H9 (cell line): ENCODE measurements around the gene RBBP4. TPM values are rescaled to one million over a fixed set of nuclear protein-coding genes. Genes with fewer than 3 reads are reported as not detected.

ENCODE experiments used
- DNase-seq: peaks from one replicate; pipeline ENCODE4 v3.0.0-alpha.2; 2017
- H2AFZ ChIP-seq: one replicate; pipeline ENCODE4 v1.6.1; 2013; ENCODE audit warnings: mild to moderate bottlenecking, low read length, control low read depth, moderate library complexity
- H2AK5ac ChIP-seq: 2 replicates; pipeline ENCODE4 v1.6.1; 2013; ENCODE audit warnings: low read length, control low read depth, mixed read lengths; ENCODE audit not compliant: insufficient read length
- H2BK120ac ChIP-seq: one replicate; pipeline ENCODE4 v1.6.1; 2013; ENCODE audit warnings: low read depth, mild to moderate bottlenecking, low read length, control low read depth, inconsistent platforms; ENCODE audit not compliant: poor library complexity, severe bottlenecking
- H2BK12ac ChIP-seq: 2 replicates; pipeline ENCODE4 v1.6.1; 2013; ENCODE audit warnings: low read length, control low read depth, mixed read lengths, low read depth; ENCODE audit not compliant: insufficient read length
- H2BK15ac ChIP-seq: 2 replicates; pipeline ENCODE4 v1.6.1; 2013; ENCODE audit warnings: low read depth, low read length, control low read depth
- H2BK20ac ChIP-seq: one replicate; pipeline ENCODE4 v1.6.1; 2013; ENCODE audit warnings: low read depth, mild to moderate bottlenecking, low read length, control low read depth, inconsistent platforms; ENCODE audit not compliant: poor library complexity, severe bottlenecking
- H2BK5ac ChIP-seq: 2 replicates; pipeline ENCODE4 v1.6.1; 2013; ENCODE audit warnings: low read length, control low read depth, mixed read lengths; ENCODE audit not compliant: insufficient read length
- H3K14ac ChIP-seq: 2 replicates; pipeline ENCODE4 v1.6.1; 2013; ENCODE audit warnings: low read length, control low read depth; ENCODE audit not compliant: insufficient read depth
- H3K18ac ChIP-seq: 2 replicates; pipeline ENCODE4 v1.6.1; 2013; ENCODE audit warnings: low read depth, mild to moderate bottlenecking, mixed read lengths, low read length, control low read depth; ENCODE audit not compliant: insufficient read length
- H3K23ac ChIP-seq: 2 replicates; pipeline ENCODE4 v1.6.1; 2013; ENCODE audit warnings: low read length, control low read depth, mixed read lengths, low read depth; ENCODE audit not compliant: insufficient read length
- H3K23me2 ChIP-seq: 2 replicates; pipeline ENCODE4 v1.6.1; 2013; ENCODE audit warnings: low read depth, mild to moderate bottlenecking, mixed read lengths, low read length, control low read depth; ENCODE audit not compliant: insufficient read length, poor library complexity, severe bottlenecking
- H3K27ac ChIP-seq: 2 replicates; pipeline ENCODE4 v1.5.1; 2013; ENCODE audit warnings: low read length, control low read depth, mixed read lengths, low read depth; ENCODE audit not compliant: insufficient read length
- H3K27me3 ChIP-seq: 2 replicates; pipeline ENCODE4 v1.6.1; 2013; ENCODE audit warnings: low read length, control low read depth, inconsistent platforms; ENCODE audit not compliant: insufficient read depth
- H3K4ac ChIP-seq: 2 replicates; pipeline ENCODE4 v1.6.1; 2013; ENCODE audit warnings: low read depth, mild to moderate bottlenecking, control low read depth, inconsistent platforms, low read length, moderate library complexity
- H3K4me1 ChIP-seq: 2 replicates; pipeline ENCODE4 v1.6.1; 2013; ENCODE audit warnings: low read length, control low read depth, inconsistent platforms; ENCODE audit not compliant: insufficient read depth
- H3K4me2 ChIP-seq: 2 replicates; pipeline ENCODE4 v1.6.1; 2013; ENCODE audit warnings: low read length, control low read depth, mixed read lengths; ENCODE audit not compliant: insufficient read length, insufficient read depth
- H3K56ac ChIP-seq: 2 replicates; pipeline ENCODE4 v1.6.1; 2013; ENCODE audit warnings: low read depth, mild to moderate bottlenecking, mixed read lengths, low read length, control low read depth; ENCODE audit not compliant: insufficient read length
- H3K79me1 ChIP-seq: 2 replicates; pipeline ENCODE4 v1.6.1; 2013; ENCODE audit warnings: low read depth, mild to moderate bottlenecking, moderate library complexity, low read length, control low read depth, inconsistent platforms; ENCODE audit not compliant: insufficient read depth, poor library complexity, severe bottlenecking
- H3K79me2 ChIP-seq: 2 replicates; pipeline ENCODE4 v1.6.1; 2013; ENCODE audit warnings: low read length, control low read depth, inconsistent platforms; ENCODE audit not compliant: insufficient read depth
- H3K9ac ChIP-seq: 2 replicates; pipeline ENCODE4 v1.6.1; 2013; ENCODE audit warnings: low read length, control low read depth, mixed read lengths; ENCODE audit not compliant: insufficient read length; ENCODE audit errors: extremely low read depth
- H3K9me3 ChIP-seq: one replicate; pipeline ENCODE4 v1.6.1; 2013; ENCODE audit warnings: low read depth, low read length, inconsistent platforms; ENCODE audit not compliant: control insufficient read depth
- H3T11ph ChIP-seq: one replicate; pipeline ENCODE4 v1.6.1; 2013; ENCODE audit warnings: mild to moderate bottlenecking, low read length, control low read depth, inconsistent platforms
- H4K20me1 ChIP-seq: one replicate; pipeline ENCODE4 v1.6.1; 2013; ENCODE audit not compliant: control insufficient read depth, insufficient read length, insufficient read depth
- H4K5ac ChIP-seq: 2 replicates; pipeline ENCODE4 v1.6.1; 2013; ENCODE audit warnings: low read depth, mild to moderate bottlenecking, mixed read lengths, low read length, control low read depth; ENCODE audit not compliant: insufficient read length
- H4K8ac ChIP-seq: replicated peaks from 2 replicates; pipeline ENCODE4 v1.6.1; 2013; ENCODE audit warnings: low read length, control low read depth, mixed read lengths, low read depth; ENCODE audit not compliant: insufficient read length
- H4K91ac ChIP-seq: 2 replicates; pipeline ENCODE4 v1.6.1; 2013; ENCODE audit warnings: low read depth, mild to moderate bottlenecking, moderate library complexity, mixed read lengths, low read length, control low read depth; ENCODE audit not compliant: insufficient read length
- H3K27ac Mint-ChIP-seq, 3 experiments: 2 replicates in 2 of 3; 3 replicates in 1 of 3; pipeline ENCODE4 v1.8.0; 2020 to 2021; ENCODE audit warnings: mixed read lengths in 3 of 3, mild to moderate bottlenecking in 1 of 3, moderate library complexity in 1 of 3
- H3K27me3 Mint-ChIP-seq: 2 replicates; pipeline ENCODE4 v1.8.0; 2021; ENCODE audit warnings: low read depth, mild to moderate bottlenecking, moderate library complexity, mixed read lengths
- H3K36me3 Mint-ChIP-seq, 3 experiments: 2 replicates in 2 of 3; 3 replicates in 1 of 3; pipeline ENCODE4 v1.8.0; 2020 to 2021; ENCODE audit warnings: low read depth in 3 of 3, mixed read lengths in 3 of 3; ENCODE audit not compliant: insufficient read depth in 1 of 3
- H3K4me1 Mint-ChIP-seq, 2 experiments: 2 replicates each; pipeline ENCODE4 v1.8.0; 2020; ENCODE audit warnings: mixed read lengths in 2 of 2
- H3K4me3 Mint-ChIP-seq, 2 experiments: 2 replicates in 1 of 2; 3 replicates in 1 of 2; pipeline ENCODE4 v1.8.0; 2020 to 2021; ENCODE audit warnings: mild to moderate bottlenecking in 2 of 2, mixed read lengths in 2 of 2, moderate library complexity in 1 of 2
- H3K9me3 Mint-ChIP-seq, 2 experiments: 2 replicates in 1 of 2; 3 replicates in 1 of 2; pipeline ENCODE4 v1.8.0; 2020; ENCODE audit warnings: mild to moderate bottlenecking in 2 of 2, mixed read lengths in 2 of 2, moderate library complexity in 1 of 2
- CTCF ChIP-seq: fragments of 200-600 bp; sonication (generic); conservative IDR thresholded peaks from 3 replicates; pipeline ENCODE4 v1.8.0; 2021; ENCODE audit warnings: antibody characterized with exemption, mild to moderate bottlenecking
- WGBS: extraction: QIAGEN DNeasy Blood & Tissue Kit; methylation state at CpG from one replicate; pipeline ENCODE4 v1.1.7; 2013; ENCODE audit warnings: missing lambda C conversion rate, low lambda C conversion rate, mixed read lengths; ENCODE audit not compliant: insufficient read length; ENCODE audit errors: extremely low coverage; 5-methylcytosine and 5-hydroxymethylcytosine counted together
- total RNA-seq: library from RNA; stranded (reverse); gene quantifications from 2 replicates; pipeline ENCODE4 v1.2.1, GENCODE V29; 2021

Gene RBBP4
- total RNA-seq, 1 experiment from 2014 or later = 416 TPM

- Histone ChIP-seq H3K9ac (no peak overlapping the region), H4K5ac (no peak overlapping the region), H4K91ac (no peak overlapping the region), H3K9me3 (no peaks in the 10 kb centered on the region), H3K23me2 (no peaks in the 10 kb centered on the region), H3K4ac (no peak overlapping the region), H3K27ac (no peak overlapping the region), H3K18ac (no peak overlapping the region), H3K14ac (no peak overlapping the region), H3K4me2 (no peak overlapping the region), H2BK12ac (no peak overlapping the region), H4K20me1 (no peaks in the 10 kb centered on the region), H3K23ac (no peak overlapping the region), H2AFZ (no peak overlapping the region), H2BK120ac (no peak overlapping the region), H3K4me1 (no peaks in the 10 kb centered on the region), H3K79me1 (no peaks in the 10 kb centered on the region), H4K8ac (no peak overlapping the region), H2AK5ac (no peak overlapping the region), H2BK5ac (no peak overlapping the region), H3K27me3 (no peaks in the 10 kb centered on the region), H3K79me2 (no peaks in the 10 kb centered on the region), H3T11ph (no peak overlapping the region), H3K56ac (no peak overlapping the region), H2BK20ac (no peak overlapping the region), H2BK15ac (no peak overlapping the region)
- no peaks in the 10 kb centered on the region for H3K27me3 Mint-ChIP-seq
- H3K4me1 Mint-ChIP-seq = 0 out of 4 replicates have a peak, but pooled peaks cover 0 to 2% of the 10 kb centered on the region in 2 experiments
- TF ChIP-seq CTCF = no peak
- peaks cover 11 to 36% (median 27%) of the 10 kb centered on the region in 3 experiments; a peak in 6 of 7 replicates for H3K36me3 Mint-ChIP-seq
- no peak overlapping the region for H3K27ac Mint-ChIP-seq
- no peak for DNase-seq
- H3K9me3 Mint-ChIP-seq = no peaks in the 10 kb centered on the region
- WGBS = no CpG with 5 or more reads among the region's 2 CpGs
- no peak overlapping the region for H3K4me3 Mint-ChIP-seq
Observed at GRCh38 chr1:32622205-32622604, 28.8 kb upstream of the RBBP4 start.
